OCI-LY3 (cell line): ENCODE results near the gene LRRC56.

Experiments used
- CTCF ChIP-seq: fragments of 200-600, 300-600 bp; sonication (generic); IDR thresholded peaks from 2 replicates; pipeline ENCODE4 v1.5.1; 2014; ENCODE audit warnings: antibody characterized with exemption, low read length, low read depth
- EZH2phosphoT487 ChIP-seq: fragments of 200-600 bp; shearing (Covaris generic); IDR thresholded peaks from 2 replicates; pipeline ENCODE4 v1.6.1; 2018; ENCODE audit warnings: antibody characterized with exemption, mixed run types, low read depth

- TF ChIP-seq CTCF: no peak
- no peak for TF ChIP-seq EZH2phosphoT487
These were observed 11.1 kb upstream of the LRRC56 start for GRCh38 chr11:526192-526591.
